CD14-positive monocyte (primary cell): ENCODE results near the gene TPM2. TPM values are rescaled to one million over a fixed set of nuclear protein-coding genes. Genes with fewer than 3 reads are reported as not detected.

ENCODE experiments used
- DNase-seq, 3 donors: peaks; one replicate each; pipeline ENCODE4 v3.0.0-alpha.2; 2011 to 2022
- H2AFZ ChIP-seq: 2 replicates; pipeline ENCODE4 v1.6.0; 2012; ENCODE audit warnings: mild to moderate bottlenecking, low read depth, low read length, inconsistent platforms; ENCODE audit not compliant: insufficient read depth, poor library complexity, severe bottlenecking
- H3K27ac ChIP-seq, 2 donors: 1 replicate in 1 of 2; 2 replicates in 1 of 2; pipeline ENCODE4 v1.5.1; 2012 to 2013; ENCODE audit warnings: low read length in 2 of 2, control low read depth in 1 of 2, inconsistent platforms in 1 of 2, low read depth in 1 of 2, mild to moderate bottlenecking in 1 of 2
- H3K27me3 ChIP-seq, 2 donors: one replicate each; pipeline versions ENCODE4 v1.6.0 to v1.6.1; 2011 to 2013; ENCODE audit warnings: low read length in 2 of 2; ENCODE audit not compliant: control insufficient read depth in 2 of 2, insufficient read depth in 2 of 2
- H3K36me3 ChIP-seq, 2 donors: replicated peaks in 1 of 2; 1 replicate in 1 of 2; 2 replicates in 1 of 2; pipeline versions ENCODE4 v1.5.1 to v1.6.1; 2012 to 2013; ENCODE audit warnings: low read length in 2 of 2, control low read depth in 1 of 2, inconsistent platforms in 1 of 2, mild to moderate bottlenecking in 1 of 2; ENCODE audit not compliant: insufficient read depth in 2 of 2, control insufficient read depth in 1 of 2
- H3K4me1 ChIP-seq, 2 donors: 1 replicate in 1 of 2; 2 replicates in 1 of 2; pipeline versions ENCODE4 v1.5.1 to v1.6.1; 2012 to 2013; ENCODE audit warnings: low read length in 2 of 2, control low read depth in 1 of 2, inconsistent platforms in 1 of 2, mild to moderate bottlenecking in 1 of 2, moderate library complexity in 1 of 2; ENCODE audit not compliant: insufficient read depth in 2 of 2, control insufficient read depth in 1 of 2
- H3K4me2 ChIP-seq: replicated peaks from 2 replicates; pipeline ENCODE3; 2012; ENCODE audit warnings: low read length, moderate library complexity, mild to moderate bottlenecking; ENCODE audit not compliant: poor library complexity, severe bottlenecking; ENCODE audit errors: extremely low read depth
- H3K4me3 ChIP-seq, 3 experiments: fragments of 200-600 bp in 1 of 3; sonication (generic) in 1 of 3; replicated peaks in 1 of 3; 1 replicate in 2 of 3; 2 replicates in 1 of 3; pipeline ENCODE4 v1.5.1; 2011 to 2013; ENCODE audit warnings: low read length in 3 of 3, mild to moderate bottlenecking in 3 of 3, control low read depth in 2 of 3, low read depth in 2 of 3, inconsistent platforms in 1 of 3, moderate library complexity in 1 of 3
- H3K79me2 ChIP-seq: 2 replicates; pipeline ENCODE4 v1.6.0; 2012; ENCODE audit warnings: mild to moderate bottlenecking, control low read depth, inconsistent platforms, low read length, moderate library complexity; ENCODE audit not compliant: insufficient read depth
- H3K9ac ChIP-seq: 2 replicates; pipeline ENCODE4 v1.6.0; 2017; ENCODE audit warnings: low read length, mild to moderate bottlenecking; ENCODE audit not compliant: insufficient read depth, poor library complexity, severe bottlenecking
- H3K9me3 ChIP-seq, 2 donors: replicated peaks in 1 of 2; 1 replicate in 1 of 2; 2 replicates in 1 of 2; pipeline versions ENCODE4 v1.5.1 to v1.6.1; 2012 to 2013; ENCODE audit warnings: low read length in 2 of 2, control low read depth in 1 of 2; ENCODE audit not compliant: control insufficient read depth in 1 of 2, insufficient read depth in 1 of 2
- H4K20me1 ChIP-seq: 2 replicates; pipeline ENCODE4 v1.6.0; 2012; ENCODE audit warnings: mild to moderate bottlenecking, low read length, control low read depth, moderate library complexity; ENCODE audit not compliant: insufficient read depth
- H3K27ac Mint-ChIP-seq, 7 donors: one replicate each; pipeline ENCODE4 v1.8.0; 2020; ENCODE audit warnings: mild to moderate bottlenecking in 7 of 7, mixed read lengths in 7 of 7, moderate library complexity in 6 of 7, inconsistent platforms in 2 of 7
- H3K27me3 Mint-ChIP-seq, 3 donors: one replicate each; pipeline ENCODE4 v1.8.0; 2021 to 2022; ENCODE audit warnings: low read depth in 3 of 3, mild to moderate bottlenecking in 3 of 3, mixed read lengths in 3 of 3, moderate library complexity in 3 of 3, inconsistent platforms in 1 of 3
- H3K36me3 Mint-ChIP-seq, 2 donors: one replicate each; pipeline ENCODE4 v1.8.0; 2020; ENCODE audit warnings: mixed read lengths in 2 of 2, inconsistent platforms in 1 of 2, mild to moderate bottlenecking in 1 of 2
- H3K4me1 Mint-ChIP-seq: one replicate; pipeline ENCODE4 v1.8.0; 2020; ENCODE audit warnings: mild to moderate bottlenecking, mixed read lengths
- H3K4me3 Mint-ChIP-seq, 2 donors: one replicate each; pipeline ENCODE4 v1.8.0; 2020; ENCODE audit warnings: mild to moderate bottlenecking in 2 of 2, mixed read lengths in 2 of 2, moderate library complexity in 1 of 2
- H3K9me3 Mint-ChIP-seq, 7 donors: one replicate each; pipeline ENCODE4 v1.8.0; 2020 to 2022; ENCODE audit warnings: mixed read lengths in 7 of 7, mild to moderate bottlenecking in 6 of 7, moderate library complexity in 6 of 7, inconsistent platforms in 2 of 7
- CTCF ChIP-seq: fragments of 200-600 bp; IDR thresholded peaks from one replicate; pipeline ENCODE4 v1.8.0; 2022; ENCODE audit warnings: antibody characterized with exemption, mild to moderate bottlenecking
- WGBS: methylation state at CpG from one replicate; pipeline ENCODE4 v1.1.5; 2013; ENCODE audit warnings: missing lambda C conversion rate; ENCODE audit not compliant: insufficient coverage; 5-methylcytosine and 5-hydroxymethylcytosine counted together
- intact Hi-C, 2 donors: fragments of 100-400 bp; cut with micrococcal nuclease; formaldehyde crosslinking; loops; one replicate each; pipeline versions ENCODE4 v1.15.0 to v1.15.1; 2023
- polyA plus RNA-seq, 3 donors: library from polyadenylated mRNA; depleted of rRNA in 1 of 3; unstranded in 2 of 3; stranded (reverse) in 1 of 3; fragments of 300-500 nt in 2 of 3; fragments of >200 nt in 1 of 3; fragmentation: Illumina TruSeq in 2 of 3; gene quantifications; 1 replicate in 2 of 3; 2 replicates in 1 of 3; pipeline ENCODE4 v1.2.3, GENCODE V29; 2012 to 2021

The TPM2 gene
- polyA plus RNA-seq, 3 donors = 7.7 TPM; not detected in 2

GRCh38 chr9:35711501-35712428 lies 22.0 kb upstream of the TPM2 start:
- Mint-ChIP-seq H3K9me3 (no peaks in the 10 kb centered on the region), H3K4me1 (no peaks in the 10 kb centered on the region), H3K36me3 (peaks cover 0 to 90% of the 10 kb centered on the region in 2 donors), H3K27me3 (peaks cover 0 to 2% (median 0%) of the 10 kb centered on the region in 3 donors), H3K4me3 (no peak overlapping the region), H3K27ac (peak overlapping the region in 2 of 7 donors; percentile 6 to 57)
- H3K4me2 ChIP-seq = no peak overlapping the region
- H3K4me1 ChIP-seq = no peaks in the 10 kb centered on the region
- no peak for TF ChIP-seq CTCF
- no peaks in the 10 kb centered on the region for H3K27me3 ChIP-seq
- H3K9me3 ChIP-seq = no peaks in the 10 kb centered on the region
- no peak overlapping the region for H3K4me3 ChIP-seq
- 95% methylated on average over 12 of the region's 21 CpGs for WGBS
- peaks cover 7% of the 10 kb centered on the region for H3K79me2 ChIP-seq
- intact Hi-C loops = no loop called here
- peaks cover 97% of the 10 kb centered on the region for H4K20me1 ChIP-seq
- H2AFZ ChIP-seq = no peak overlapping the region
- no peak overlapping the region for H3K9ac ChIP-seq
- H3K36me3 ChIP-seq = peaks cover 93 to 99% of the 10 kb centered on the region in 2 donors
- peak overlapping the region in 1 of 2 donors; percentile 4 for H3K27ac ChIP-seq
- no peak for DNase-seq

- H3K4me2 ChIP-seq = no peak overlapping the region
- H3K27me3 ChIP-seq = no peaks in the 10 kb centered on the region
- no peaks in the 10 kb centered on the region for H3K9me3 Mint-ChIP-seq
- no peak overlapping the region for H3K4me3 Mint-ChIP-seq
- WGBS = 88% methylated on average over 1 of the region's 7 CpGs
- no peak overlapping the region for H3K4me3 ChIP-seq
- H3K36me3 ChIP-seq = peaks cover 93 to 99% of the 10 kb centered on the region in 2 donors
- intact Hi-C loops = no loop called here
- TF ChIP-seq CTCF = no peak
- peaks cover 7% of the 10 kb centered on the region for H3K79me2 ChIP-seq
- H3K27ac ChIP-seq = peak overlapping the region in 1 of 2 donors; percentile 4
- DNase-seq = no peak
- no peaks in the 10 kb centered on the region for H3K4me1 ChIP-seq
- no peaks in the 10 kb centered on the region for H3K4me1 Mint-ChIP-seq
- H3K27ac Mint-ChIP-seq = peak overlapping the region in 3 of 7 donors; percentile 32 to 42 (median 38)
- H3K9me3 ChIP-seq = no peaks in the 10 kb centered on the region
- H3K36me3 Mint-ChIP-seq = peaks cover 0 to 90% of the 10 kb centered on the region in 2 donors
- peaks cover 97% of the 10 kb centered on the region for H4K20me1 ChIP-seq
- no peak overlapping the region for H3K9ac ChIP-seq
- no peak overlapping the region for H2AFZ ChIP-seq
- H3K27me3 Mint-ChIP-seq = peaks cover 0 to 2% (median 0%) of the 10 kb centered on the region in 3 donors
Observed at GRCh38 chr9:35710818-35711500, 21.2 kb upstream of the TPM2 start.
